Vagina (tissue), 2 donors: ENCODE data around the gene ADCY4.

ENCODE experiments used
- CTCF ChIP-seq, 3 experiments: fragments of 450-650 bp in 2 of 3; fragments of 200-600 bp in 1 of 3; sonication (generic) in 1 of 3; IDR thresholded peaks; one replicate each; pipeline ENCODE4 v1.5.1; 2017 to 2019; ENCODE audit warnings: antibody characterized with exemption in 3 of 3, mild to moderate bottlenecking in 2 of 3, moderate library complexity in 2 of 3
- POLR2A ChIP-seq, 2 donors: fragments of 450-650 bp; IDR thresholded peaks; one replicate each; pipeline ENCODE4 v1.6.1; 2017; ENCODE audit warnings: antibody characterized with exemption in 2 of 2, mild to moderate bottlenecking in 2 of 2, moderate library complexity in 2 of 2
- POLR2AphosphoS5 ChIP-seq, 2 donors: sonication (generic); formaldehyde crosslinking; IDR thresholded peaks; one replicate each; pipeline ENCODE4 v1.9.0; 2017; ENCODE audit warnings: antibody characterized with exemption in 2 of 2, mild to moderate bottlenecking in 2 of 2, low read depth in 1 of 2; ENCODE audit not compliant: insufficient read depth in 1 of 2

GRCh38 chr14:24381363-24382063 is 46.6 kb upstream of the ADCY4 start:
- TF ChIP-seq CTCF (IDR thresholded peaks at IDR 0.05): no peak
- TF ChIP-seq POLR2AphosphoS5 (IDR thresholded peaks at IDR 0.05; ENCODE audit: insufficient read depth in 1 of 2, low read depth in 1 of 2): no peak
- no peak for TF ChIP-seq POLR2A (IDR thresholded peaks at IDR 0.05)
